ENCODE measurements around the gene PIM2. TPM values are rescaled to one million over a fixed set of nuclear protein-coding genes. Genes with fewer than 3 reads are reported as not detected.

The PIM2 gene
- 7.5 and 14.6 TPM in 2 replicates for total RNA-seq

DNA sequence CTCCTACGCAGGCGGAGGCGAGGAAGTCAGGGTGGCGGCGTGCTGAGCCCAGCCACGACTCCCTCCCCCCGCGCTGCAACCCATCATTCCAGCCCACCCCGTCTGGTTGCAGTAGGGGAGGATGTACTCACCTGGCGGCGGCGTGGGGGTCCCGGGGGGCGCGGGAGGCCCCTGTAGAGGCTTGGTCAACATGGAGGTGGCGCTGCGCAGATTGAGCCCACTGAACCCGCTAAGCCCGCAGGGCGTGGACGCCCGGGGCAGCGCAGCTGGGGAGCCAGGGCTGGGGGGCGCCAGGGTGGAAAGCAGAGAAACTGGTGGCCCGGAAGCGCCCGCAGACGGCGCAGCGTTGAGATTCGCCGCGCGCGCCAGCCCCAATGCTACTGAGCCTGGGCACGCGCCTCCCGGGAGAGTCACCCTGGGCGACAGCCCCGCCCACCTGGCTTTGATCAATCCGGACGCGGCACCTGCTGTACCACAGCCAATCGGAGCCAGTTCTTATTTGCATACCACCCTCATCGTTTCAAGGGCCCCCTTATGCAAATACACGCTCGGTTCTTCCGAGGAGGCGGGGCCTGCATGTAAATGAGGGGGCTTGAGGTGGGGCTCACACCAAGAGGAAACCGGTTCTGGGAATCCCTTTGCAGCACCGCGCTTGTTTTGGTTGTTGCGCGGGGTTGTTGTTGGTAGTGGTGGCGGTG, at the start of gene PIM2:
Gene PIM2, minus strand, starts transcription at position 382 of the 698 bp plus-strand sequence. Its CDS starts 190 bp downstream, at position 192.

DNA sequence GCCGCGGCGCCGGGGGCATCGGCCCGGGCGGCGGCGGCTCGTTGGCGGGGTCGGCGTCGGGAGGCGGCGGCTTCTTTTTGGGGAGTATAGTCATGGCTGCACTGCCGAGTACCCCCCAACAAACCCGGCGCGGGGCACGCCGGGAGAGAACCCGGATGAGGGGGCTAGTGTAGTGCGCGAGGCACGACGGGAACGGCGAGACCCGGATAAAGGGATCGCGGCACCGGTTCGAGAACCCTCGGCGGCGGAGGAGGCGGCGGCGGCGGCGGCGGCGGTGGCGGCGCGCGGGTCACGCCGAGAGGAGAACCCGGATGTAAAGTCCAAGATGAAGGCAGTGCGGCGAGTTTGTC, 38.6 kb upstream of the PIM2 start, which contains the start of gene OTUD5:
Gene OTUD5, minus strand, starts transcription at position 131 of the 350 bp plus-strand sequence. Its CDS starts 37 bp downstream, at position 94.

DNA sequence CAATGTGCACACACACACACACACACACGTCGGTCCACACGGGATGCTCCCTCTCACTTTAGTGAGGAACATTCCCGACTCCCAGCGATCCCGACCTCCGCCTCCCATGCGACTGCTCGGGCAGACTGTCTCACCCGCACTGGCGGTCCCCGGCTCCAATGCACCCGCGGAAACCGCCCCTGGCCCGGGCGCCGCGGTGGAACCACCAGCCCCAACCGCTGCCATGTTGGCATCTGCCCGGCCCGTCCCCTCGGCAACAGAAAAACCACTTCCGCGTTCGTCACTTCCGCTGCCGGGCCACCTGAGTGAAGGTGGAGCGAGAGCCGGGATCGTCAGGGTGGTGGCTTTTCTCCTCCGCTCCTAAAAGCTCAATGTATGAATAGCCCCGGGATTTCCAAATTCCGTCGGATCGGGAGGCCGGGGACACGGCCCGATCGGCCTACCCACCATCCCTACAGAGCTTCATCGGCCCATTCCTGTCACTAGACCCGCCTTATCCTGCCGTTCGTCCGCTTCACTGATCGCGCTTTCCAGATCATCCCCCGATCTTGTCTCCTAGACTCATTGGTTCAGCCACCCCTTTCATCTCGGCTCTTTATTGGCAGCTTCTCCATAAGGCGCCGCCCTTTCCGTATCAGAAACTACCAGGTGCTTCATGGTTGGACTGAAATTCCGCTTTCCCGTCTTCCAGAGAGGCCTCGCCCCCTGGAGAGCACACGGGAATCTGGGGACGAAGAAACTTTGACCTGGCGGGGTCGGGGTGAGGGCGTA, 7.2 kb downstream of the PIM2 start, which contains the start of gene SLC35A2:
Gene SLC35A2, minus strand, starts transcription at position 235 of the 771 bp plus-strand sequence. Its CDS starts 10 bp downstream, at position 225.

DNA sequence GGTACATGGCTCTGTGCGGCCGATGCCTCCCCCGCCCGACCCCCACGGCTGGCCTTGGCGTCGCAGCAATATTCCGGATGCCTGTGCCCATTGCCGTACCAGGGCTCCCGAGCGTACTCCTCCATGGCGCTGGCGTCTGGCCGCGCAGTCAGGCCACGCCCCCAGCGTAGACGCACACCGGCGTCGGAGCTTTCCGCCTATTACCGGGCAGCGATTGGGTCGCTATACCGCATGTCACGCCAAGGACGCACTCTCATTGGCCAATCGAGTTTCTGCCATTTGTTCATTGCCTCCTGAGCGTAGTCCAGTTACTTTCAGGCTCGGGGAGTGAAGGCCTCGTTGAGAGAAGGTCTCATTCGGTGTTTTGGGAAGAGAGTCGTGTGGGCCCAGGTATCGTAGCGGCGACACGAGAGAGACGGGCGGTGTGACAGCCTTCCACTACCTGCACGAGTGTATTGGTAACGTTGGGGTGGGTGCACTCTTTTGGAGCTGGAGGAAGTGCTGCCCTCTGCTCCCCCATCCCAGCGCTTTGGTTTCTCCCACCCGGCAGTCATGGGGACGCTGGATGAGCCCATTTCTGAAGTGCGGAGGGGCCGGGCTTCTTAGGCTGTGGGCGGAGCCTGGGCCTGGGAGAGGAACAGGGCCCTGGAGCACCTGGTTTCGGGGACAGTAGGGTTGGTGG, 21.1 kb downstream of the PIM2 start, which contains the start of the genes PQBP1 and TIMM17B:
Gene PQBP1, plus strand, starts transcription at position 306 of the 682 bp plus-strand sequence. CDS start 580 bp downstream, outside the sequence.
Gene TIMM17B, minus strand, starts transcription at position 144 of the 682 bp plus-strand sequence. Its CDS starts 19 bp downstream, at position 125.

Other genes with a start within 250 kb of the PIM2 start
- 0.14 and 0.21 TPM in 2 replicates for gene WAS, start 235.2 kb downstream of the PIM2 start, total RNA-seq
- gene SUV39H1, start 222.3 kb downstream of the PIM2 start, total RNA-seq, result 13.0 and 13.6 TPM in 2 replicates
- not detected in 2 replicates for gene GLOD5, start 157.3 kb downstream of the PIM2 start, total RNA-seq
- not detected in 2 replicates for gene GATA1, start 132.4 kb downstream of the PIM2 start, total RNA-seq
- 24.9 and 28.6 TPM in 2 replicates for gene HDAC6, start 117.0 kb downstream of the PIM2 start, total RNA-seq
- not detected in 2 replicates for gene ERAS, start 92.5 kb downstream of the PIM2 start, total RNA-seq
- 13.2 and 15.4 TPM in 2 replicates for gene PCSK1N, start 83.4 kb downstream of the PIM2 start, total RNA-seq
- gene TIMM17B, start 21.3 kb downstream of the PIM2 start, total RNA-seq, result 74.8 and 113 TPM in 2 replicates
- gene PQBP1, start 21.1 kb downstream of the PIM2 start, total RNA-seq, result 64.3 and 68.2 TPM in 2 replicates
- gene SLC35A2, start 7.4 kb downstream of the PIM2 start, total RNA-seq, result 25.6 and 26.7 TPM in 2 replicates
- gene OTUD5, start 38.6 kb upstream of the PIM2 start, total RNA-seq, result 30.3 and 32.0 TPM in 2 replicates
- under 0.01 and 0.14 TPM in 2 replicates for gene KCND1, start 52.8 kb upstream of the PIM2 start, total RNA-seq
- gene GRIPAP1, start 83.2 kb upstream of the PIM2 start, total RNA-seq, result 9.9 and 14.4 TPM in 2 replicates
- gene TFE3, start 124.3 kb upstream of the PIM2 start, total RNA-seq, result 41.7 and 45.1 TPM in 2 replicates
- gene CCDC120, start 140.0 kb upstream of the PIM2 start, total RNA-seq, result 6.3 and 11.5 TPM in 2 replicates
- 16.3 and 19.3 TPM in 2 replicates for gene PRAF2, start 155.0 kb upstream of the PIM2 start, total RNA-seq
- gene WDR45, start 160.9 kb upstream of the PIM2 start, total RNA-seq, result 23.1 and 34.7 TPM in 2 replicates
- gene GPKOW, start 204.7 kb upstream of the PIM2 start, total RNA-seq, result 21.4 and 22.3 TPM in 2 replicates
- gene MAGIX, start 243.7 kb upstream of the PIM2 start, total RNA-seq, result 1.7 and 4.5 TPM in 2 replicates

Data from airway epithelial cell (primary cell).